Natural killer cell (primary cell): ENCODE data around the gene STYK1. TPM values are rescaled to one million over a fixed set of nuclear protein-coding genes. Genes with fewer than 3 reads are reported as not detected.

Experiments
- ATAC-seq, 3 donors: fragments of 150-1000 bp in 2 of 3; fragments of 200-7000 bp in 1 of 3; cut with Tn5 transposase; 1 replicate in 1 of 3; 2 replicates in 2 of 3; pipeline ENCODE4 v1.10.0; 2021; ENCODE audit warnings: mild to moderate bottlenecking in 2 of 3, moderate library complexity in 2 of 3
- DNase-seq, 2 donors: peaks; one replicate each; pipeline versions ENCODE4 v3.0.0 to v3.0.0-alpha.2; 2013 to 2021; ENCODE audit warnings: mixed read lengths in 1 of 2
- H3K27ac ChIP-seq: one replicate; pipeline ENCODE4 v1.5.1; 2013; ENCODE audit warnings: mild to moderate bottlenecking, low read length
- H3K27me3 ChIP-seq: one replicate; pipeline ENCODE4 v1.6.1; 2013; ENCODE audit warnings: low read length; ENCODE audit not compliant: control insufficient read depth, insufficient read depth
- H3K36me3 ChIP-seq: one replicate; pipeline ENCODE4 v1.6.1; 2013; ENCODE audit warnings: low read length; ENCODE audit not compliant: control insufficient read depth, insufficient read depth
- H3K4me1 ChIP-seq: one replicate; pipeline ENCODE4 v1.6.1; 2013; ENCODE audit warnings: low read length; ENCODE audit not compliant: control insufficient read depth, insufficient read depth
- H3K4me3 ChIP-seq: one replicate; pipeline ENCODE4 v1.5.1; 2013; ENCODE audit warnings: low read length
- H3K9me3 ChIP-seq: one replicate; pipeline ENCODE4 v1.6.1; 2013; ENCODE audit warnings: low read length; ENCODE audit not compliant: control insufficient read depth, insufficient read depth
- H3K27ac Mint-ChIP-seq, 2 donors: one replicate each; pipeline ENCODE4 v1.8.0; 2022; ENCODE audit warnings: mild to moderate bottlenecking in 2 of 2, mixed read lengths in 2 of 2, moderate library complexity in 1 of 2
- H3K27me3 Mint-ChIP-seq, 2 donors: one replicate each; pipeline ENCODE4 v1.8.0; 2022; ENCODE audit warnings: low read depth in 2 of 2, mixed read lengths in 2 of 2
- H3K36me3 Mint-ChIP-seq: one replicate; pipeline ENCODE4 v1.8.0; 2022; ENCODE audit warnings: mixed read lengths
- H3K4me1 Mint-ChIP-seq, 2 donors: one replicate each; pipeline ENCODE4 v1.8.0; 2022; ENCODE audit warnings: mixed read lengths in 2 of 2
- H3K4me3 Mint-ChIP-seq: one replicate; pipeline ENCODE4 v1.8.0; 2022; ENCODE audit warnings: mild to moderate bottlenecking, moderate library complexity, mixed read lengths
- H3K9me3 Mint-ChIP-seq, 2 donors: one replicate each; pipeline ENCODE4 v1.8.0; 2022; ENCODE audit warnings: mixed read lengths in 2 of 2
- CTCF ChIP-seq: fragments of 200-600 bp; IDR thresholded peaks from one replicate; pipeline ENCODE4 v1.8.0; 2022; ENCODE audit warnings: antibody characterized with exemption
- WGBS: methylation state at CpG from one replicate; pipeline ENCODE4 v1.1.7; 2013; ENCODE audit warnings: missing lambda C conversion rate; ENCODE audit not compliant: insufficient coverage; 5-methylcytosine and 5-hydroxymethylcytosine counted together
- intact Hi-C: fragments of 100-400 bp; cut with micrococcal nuclease; formaldehyde crosslinking; loops from one replicate; pipeline ENCODE4 v1.14.2; 2022
- total RNA-seq, 4 donors: library from RNA; stranded (reverse); fragments of 120-200 nt in 1 of 4; gene quantifications; one replicate each; pipeline versions ENCODE4 v1.2.3 to v1.2.4, GENCODE V29; 2013 to 2022

The STYK1 gene
- total RNA-seq, 3 donors from 2014 or later (not counting 1 experiment from before 2014, with no cell fraction given): 2.0 to 2.6 (median 2.4) TPM

DNA sequence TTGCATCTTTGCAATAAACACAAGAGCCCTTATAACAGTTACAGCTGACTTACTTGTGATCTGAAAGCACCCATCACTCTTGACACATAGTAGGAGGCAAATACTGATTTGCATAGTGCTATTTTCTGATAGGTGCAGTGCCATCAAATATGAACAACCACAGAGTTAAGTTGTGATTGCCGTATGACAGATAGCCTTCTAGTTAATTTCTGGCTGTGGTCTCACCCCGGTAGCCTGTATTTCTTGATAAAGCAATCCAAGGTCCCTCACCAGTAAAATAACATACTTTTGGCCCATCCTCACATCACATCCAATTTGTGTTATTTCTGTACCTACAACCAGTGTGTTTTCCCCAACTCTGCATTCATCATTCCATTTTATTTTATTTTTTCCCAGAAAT lies 23.3 kb upstream of the STYK1 start:
- Mint-ChIP-seq H3K4me1 (peaks cover 0 to 8% of the 10 kb centered on the region in 2 donors), H3K27ac (no peak overlapping the region), H3K27me3 (peaks cover 2 to 40% of the 10 kb centered on the region in 2 donors), H3K4me3 (no peak overlapping the region), H3K36me3 (peaks cover 8% of the 10 kb centered on the region), H3K9me3 (no peaks in the 10 kb centered on the region)
- ATAC-seq (no peak), DNase-seq (no peak)
- Histone ChIP-seq H3K4me1 (no peaks in the 10 kb centered on the region), H3K4me3 (no peak overlapping the region), H3K9me3 (no peaks in the 10 kb centered on the region), H3K27me3 (no peaks in the 10 kb centered on the region), H3K36me3 (peaks cover 2% of the 10 kb centered on the region), H3K27ac (no peak overlapping the region)
- TF ChIP-seq CTCF: no peak
- intact Hi-C loops: no loop called here
- WGBS: 100% methylated on average over 2 of the region's 2 CpGs

GRCh38 chr12:10690906-10691305 lies 17.1 kb upstream of the STYK1 start:
- peaks cover 15% of the 10 kb centered on the region for H3K36me3 Mint-ChIP-seq
- Histone ChIP-seq H3K27ac (no peak overlapping the region), H3K36me3 (no peaks in the 10 kb centered on the region), H3K4me1 (no peaks in the 10 kb centered on the region), H3K9me3 (no peaks in the 10 kb centered on the region), H3K4me3 (no peak overlapping the region), H3K27me3 (no peaks in the 10 kb centered on the region)
- TF ChIP-seq CTCF: no peak
- H3K4me1 Mint-ChIP-seq: no peaks in the 10 kb centered on the region
- no peaks in the 10 kb centered on the region for H3K9me3 Mint-ChIP-seq
- ATAC-seq (no peak), DNase-seq (no peak)
- peaks cover 5 to 37% of the 10 kb centered on the region in 2 donors for H3K27me3 Mint-ChIP-seq
- 95% methylated on average over 1 of the region's 2 CpGs for WGBS
- H3K27ac Mint-ChIP-seq: no peak overlapping the region
- intact Hi-C loops: no loop called here
- no peak overlapping the region for H3K4me3 Mint-ChIP-seq

DNA sequence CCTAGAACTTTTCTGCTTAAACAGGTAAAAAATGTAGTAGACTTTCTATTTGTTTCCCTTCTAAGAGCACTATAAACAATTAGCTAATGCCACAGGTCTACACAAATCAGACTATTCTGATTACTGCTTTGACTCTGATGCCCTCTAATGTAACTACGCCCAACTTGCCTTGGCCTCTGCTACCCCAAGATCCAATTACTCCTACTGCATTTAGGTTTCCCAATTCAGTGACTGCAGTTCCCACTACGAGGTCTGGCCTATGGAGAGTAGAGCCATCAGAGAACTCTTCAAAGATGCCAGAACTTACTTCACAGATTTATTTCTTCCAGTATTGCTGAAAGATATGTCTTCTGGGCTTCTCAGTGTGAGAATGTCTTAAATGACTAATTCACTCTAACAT lies 15.3 kb upstream of the STYK1 start:
- Histone ChIP-seq H3K4me1 (no peaks in the 10 kb centered on the region), H3K27me3 (peaks cover 3% of the 10 kb centered on the region), H3K9me3 (no peaks in the 10 kb centered on the region), H3K36me3 (no peaks in the 10 kb centered on the region), H3K4me3 (no peak overlapping the region), H3K27ac (no peak overlapping the region)
- no peak for TF ChIP-seq CTCF
- Mint-ChIP-seq H3K4me1 (no peaks in the 10 kb centered on the region), H3K4me3 (no peak overlapping the region), H3K27me3 (peaks cover 14 to 30% of the 10 kb centered on the region in 2 donors), H3K27ac (no peak overlapping the region), H3K36me3 (peaks cover 7% of the 10 kb centered on the region), H3K9me3 (no peaks in the 10 kb centered on the region)
- DNase-seq (no peak), ATAC-seq (no peak)
- WGBS: 86% methylated on average over 2 of the region's 2 CpGs
- intact Hi-C loops: no loop called here

DNA sequence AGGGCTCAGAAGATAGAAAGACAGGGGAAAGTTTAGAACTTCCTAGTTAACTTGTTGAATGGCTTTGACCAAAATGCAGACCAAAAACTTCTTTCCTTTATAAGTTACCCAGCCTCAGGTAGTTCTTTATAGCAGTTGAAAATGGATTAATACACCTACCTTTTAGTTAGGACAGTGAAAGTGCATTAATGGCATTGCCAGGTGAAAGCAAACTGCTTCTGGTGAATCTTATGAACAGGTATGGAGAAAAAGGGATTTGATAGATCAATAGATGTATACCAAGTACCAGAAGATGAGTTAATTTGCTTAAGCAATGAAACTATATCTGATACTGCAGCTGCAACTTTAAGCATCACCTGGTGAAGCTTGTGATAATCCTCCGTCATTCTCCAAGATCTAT lies 14.2 kb upstream of the STYK1 start:
- no peak for ATAC-seq
- H3K4me3 Mint-ChIP-seq: no peak overlapping the region
- H3K9me3 Mint-ChIP-seq: no peaks in the 10 kb centered on the region
- H3K36me3 Mint-ChIP-seq: peaks cover 7% of the 10 kb centered on the region
- no peaks in the 10 kb centered on the region for H3K36me3 ChIP-seq
- H3K27ac Mint-ChIP-seq: no peak overlapping the region
- no peak overlapping the region for H3K4me3 ChIP-seq
- peaks cover 3% of the 10 kb centered on the region for H3K27me3 ChIP-seq
- H3K4me1 ChIP-seq: no peaks in the 10 kb centered on the region
- peaks cover 14 to 29% of the 10 kb centered on the region in 2 donors for H3K27me3 Mint-ChIP-seq
- H3K9me3 ChIP-seq: no peaks in the 10 kb centered on the region
- intact Hi-C loops: no loop called here
- no peak for TF ChIP-seq CTCF
- no peak overlapping the region for H3K27ac ChIP-seq
- DNase-seq: no peak
- H3K4me1 Mint-ChIP-seq: no peaks in the 10 kb centered on the region
- 100% methylated on average over 1 of the region's 1 CpG for WGBS
